Measurements from ENCODE around the gene MTAP.

The MTAP gene

GRCh38 chr9:21802418-21803000, at the start of gene MTAP:
MTAP (plus strand) TSS chr9:21802636; CDS start chr9:21802749, 113 bp downstream.
- Histone ChIP-seq H3K4me2 (ENCODE audit: insufficient read depth, low read length) (peak within 1 kb of the TSS; percentile 79), H3K79me2 (ENCODE audit: insufficient read depth, low read length) (peaks cover 59% of the 10 kb centered on the region)
- peak; percentile 90 for DNase-seq

GRCh38 chr9:21753523-21753922, 48.9 kb upstream of the MTAP start:
- DNase-seq (no peak), ATAC-seq (ENCODE audit: insufficient read depth, low read depth) (no peak)
- no peak overlapping the region for H3K4me3 ChIP-seq (ENCODE audit: low read depth in 1 of 2, low read length in 2 of 2)
- H3K9ac ChIP-seq (ENCODE audit: low read depth, low read length): no peak overlapping the region
- no peak overlapping the region for H3K27ac ChIP-seq (ENCODE audit: low read length)
- no peak for TF ChIP-seq EZH2 (IDR thresholded peaks at IDR 0.05; ENCODE audit: borderline replicate concordance, low read depth, low read length, severe bottlenecking)
- no peak for TF ChIP-seq CTCF (IDR thresholded peaks at IDR 0.05; ENCODE audit: borderline replicate concordance, extremely low read depth, low read length, poor library complexity, severe bottlenecking)
- H3K27me3 ChIP-seq (ENCODE audit: insufficient read depth, low read length, poor library complexity): peaks cover 3% of the 10 kb centered on the region
- no peaks in the 10 kb centered on the region for H3K9me3 ChIP-seq (ENCODE audit: insufficient read depth, low read length, severe bottlenecking)
- H4K20me1 ChIP-seq (ENCODE audit: insufficient read depth, low read length): no peaks in the 10 kb centered on the region
- H3K36me3 ChIP-seq (ENCODE audit: insufficient read depth, low read length): no peaks in the 10 kb centered on the region
- no peaks in the 10 kb centered on the region for H3K4me1 ChIP-seq (ENCODE audit: insufficient read depth, low read length)
- H3K4me2 ChIP-seq (ENCODE audit: insufficient read depth, low read length): no peak overlapping the region
- H2AFZ ChIP-seq (ENCODE audit: low read depth, low read length): no peak overlapping the region
- H3K79me2 ChIP-seq (ENCODE audit: insufficient read depth, low read length): no peaks in the 10 kb centered on the region

More at GRCh38 chr9:21802418-21803000, at the start of gene MTAP:
- TF ChIP-seq EZH2 (IDR thresholded peaks at IDR 0.05; ENCODE audit: borderline replicate concordance, low read depth, low read length, severe bottlenecking) (no peak), CTCF (IDR thresholded peaks at IDR 0.05; ENCODE audit: borderline replicate concordance, extremely low read depth, low read length, poor library complexity, severe bottlenecking) (no peak)
- peak; percentile 92 for ATAC-seq (ENCODE audit: insufficient read depth, low read depth)
- H4K20me1 ChIP-seq (ENCODE audit: insufficient read depth, low read length): peaks cover 32% of the 10 kb centered on the region; the same call in 1 of the 2 replicates
- H3K36me3 ChIP-seq (ENCODE audit: insufficient read depth, low read length): peaks cover 26% of the 10 kb centered on the region
- H3K27me3 ChIP-seq (ENCODE audit: insufficient read depth, low read length, poor library complexity): peaks cover 11% of the 10 kb centered on the region
- H2AFZ ChIP-seq (ENCODE audit: low read depth, low read length): peak within 1 kb of the TSS; percentile 95
- peak within 1 kb of the TSS; percentile 76 for H3K9ac ChIP-seq (ENCODE audit: low read depth, low read length)
- peaks cover 43% of the 10 kb centered on the region for H3K4me1 ChIP-seq (ENCODE audit: insufficient read depth, low read length)
- peak within 1 kb of the TSS; percentile 77 to 80 for H3K4me3 ChIP-seq (ENCODE audit: low read depth in 1 of 2, low read length in 2 of 2)
- H3K27ac ChIP-seq (ENCODE audit: low read length): peak within 1 kb of the TSS; percentile 89
- H3K9me3 ChIP-seq (ENCODE audit: insufficient read depth, low read length, severe bottlenecking): no peaks in the 10 kb centered on the region

GRCh38 chr9:21754741-21755140, 47.7 kb upstream of the MTAP start:
- Histone ChIP-seq H3K27ac (ENCODE audit: low read length) (no peak overlapping the region), H3K27me3 (ENCODE audit: insufficient read depth, low read length, poor library complexity) (peaks cover 3% of the 10 kb centered on the region), H3K4me1 (ENCODE audit: insufficient read depth, low read length) (no peaks in the 10 kb centered on the region), H3K4me2 (ENCODE audit: insufficient read depth, low read length) (no peak overlapping the region), H3K36me3 (ENCODE audit: insufficient read depth, low read length) (no peaks in the 10 kb centered on the region), H3K9me3 (ENCODE audit: insufficient read depth, low read length, severe bottlenecking) (no peaks in the 10 kb centered on the region), H3K79me2 (ENCODE audit: insufficient read depth, low read length) (no peaks in the 10 kb centered on the region), H3K9ac (ENCODE audit: low read depth, low read length) (no peak overlapping the region), H3K4me3 (ENCODE audit: low read depth in 1 of 2, low read length in 2 of 2) (no peak overlapping the region), H4K20me1 (ENCODE audit: insufficient read depth, low read length) (no peaks in the 10 kb centered on the region), H2AFZ (ENCODE audit: low read depth, low read length) (no peak overlapping the region)
- ATAC-seq (ENCODE audit: insufficient read depth, low read depth): no peak
- DNase-seq: no peak
- TF ChIP-seq EZH2 (IDR thresholded peaks at IDR 0.05; ENCODE audit: borderline replicate concordance, low read depth, low read length, severe bottlenecking) (no peak), CTCF (IDR thresholded peaks at IDR 0.05; ENCODE audit: borderline replicate concordance, extremely low read depth, low read length, poor library complexity, severe bottlenecking) (no peak)
